Kidney (tissue), 14 donors: ENCODE data around the gene LMTK3. TPM values are rescaled to one million over a fixed set of nuclear protein-coding genes. Genes with fewer than 3 reads are reported as not detected.

ENCODE experiments used
- DNase-seq, 5 donors: peaks; one replicate each; pipeline ENCODE4 v3.0.0-alpha.2; 2013 to 2020
- FAIRE-seq: peaks from 2 replicates; lab custom pipeline; 2012; peaks lifted over from hg19 to GRCh38; lab: Jason Lieb, UNC
- H3K27ac ChIP-seq, 2 donors: one replicate each; pipeline ENCODE4 v1.7.0; 2013; ENCODE audit warnings: low read depth in 2 of 2, low read length in 2 of 2, inconsistent platforms in 1 of 2
- H3K27me3 ChIP-seq: one replicate; pipeline ENCODE4 v1.7.1; 2013; ENCODE audit warnings: low read length, inconsistent platforms; ENCODE audit not compliant: control insufficient read depth, insufficient read depth
- H3K36me3 ChIP-seq, 3 donors: one replicate each; pipeline versions ENCODE4 v1.7.0 to v1.7.1; 2013; ENCODE audit warnings: low read length in 3 of 3, control low read depth in 1 of 3, inconsistent platforms in 1 of 3; ENCODE audit not compliant: insufficient read depth in 3 of 3, control insufficient read depth in 2 of 3
- H3K4me1 ChIP-seq, 3 donors: one replicate each; pipeline versions ENCODE4 v1.7.0 to v1.7.1; 2013; ENCODE audit warnings: low read length in 3 of 3, inconsistent platforms in 1 of 3, low read depth in 1 of 3; ENCODE audit not compliant: control insufficient read depth in 2 of 3, insufficient read depth in 2 of 3
- H3K4me3 ChIP-seq, 3 donors: one replicate each; pipeline versions ENCODE4 v1.7.0 to v1.8.1; 2013; ENCODE audit warnings: low read length in 3 of 3, control low read depth in 1 of 3, inconsistent platforms in 1 of 3
- H3K9ac ChIP-seq, 3 donors: one replicate each; pipeline versions ENCODE4 v1.7.0 to v1.7.1; 2013; ENCODE audit warnings: low read length in 3 of 3, control low read depth in 1 of 3, inconsistent platforms in 1 of 3
- H3K9me3 ChIP-seq, 3 donors: one replicate each; pipeline versions ENCODE4 v1.7.0 to v1.7.1; 2013; ENCODE audit warnings: low read length in 3 of 3, control low read depth in 1 of 3, inconsistent platforms in 1 of 3; ENCODE audit not compliant: control insufficient read depth in 2 of 3, insufficient read depth in 1 of 3
- CTCF ChIP-seq: IDR thresholded peaks from 3 replicates; pipeline ENCODE4 v1.5.1; 2012; ENCODE audit warnings: mild to moderate bottlenecking, moderate library complexity, borderline replicate concordance; ENCODE audit not compliant: insufficient read depth; ENCODE audit errors: extremely low read depth
- intact Hi-C: fragments of 100-400 bp; cut with DNase I; formaldehyde crosslinking; loops from one replicate; pipeline ENCODE4 v1.11.1; 2022
- polyA plus RNA-seq: library from polyadenylated mRNA; stranded (reverse); fragments of 350-450 nt; fragmentation: Illumina TruSeq; extraction: RNeasy Lipid Tissue Mini Kit (QIAGEN cat#74804); gene quantifications from one replicate; pipeline ENCODE4 v1.2.3, GENCODE V29; 2014; ENCODE audit warnings: low read depth, low replicate concordance; ENCODE audit not compliant: insufficient read depth
- total RNA-seq: library from RNA; stranded (reverse); fragmentation: NEBNext Ultra II Directional; extraction: Animal tissue kit (Norgen Biotek cat#: 25700); gene quantifications from one replicate; pipeline ENCODE4 v1.2.1, GENCODE V29; 2021
- donor health status: control.
- donor health status: control.
- donor health status: control.
- donor health status: control.
- donor health status: control.
- donor health status: DM: yes; HTN: yes; CAD: no.
- donor health status: Normal renal cell carcinoma (clear cell type).

The LMTK3 gene
- total and polyA plus RNA-seq, 2 donors from 2014 or later: 4.2 to 8.4 TPM

- Histone ChIP-seq H3K36me3 (peaks cover 0 to 16% (median 10%) of the 10 kb centered on the region in 3 donors), H3K9me3 (no peaks in the 10 kb centered on the region), H3K9ac (no peak overlapping the region), H3K4me3 (no peak overlapping the region), H3K27ac (no peak overlapping the region), H3K4me1 (no peaks in the 10 kb centered on the region), H3K27me3 (no peaks in the 10 kb centered on the region)
- DNase-seq (no peak), FAIRE-seq (no peak)
- intact Hi-C loops: no loop called here
- no peak for TF ChIP-seq CTCF
Observed at GRCh38 chr19:48454150-48454730, 57.4 kb downstream of the LMTK3 start.

- Histone ChIP-seq H3K27ac (no peak overlapping the region), H3K27me3 (no peaks in the 10 kb centered on the region), H3K4me3 (no peak overlapping the region), H3K36me3 (peaks cover 2 to 23% (median 14%) of the 10 kb centered on the region in 3 donors), H3K4me1 (no peaks in the 10 kb centered on the region), H3K9me3 (no peaks in the 10 kb centered on the region), H3K9ac (no peak overlapping the region)
- FAIRE-seq: no peak
- no peak for DNase-seq
- TF ChIP-seq CTCF: no peak
- intact Hi-C loops: no loop called here
Observed at GRCh38 chr19:48452289-48453190, 59.1 kb downstream of the LMTK3 start.

- no peak for FAIRE-seq
- H3K36me3 ChIP-seq: peaks cover 2 to 25% (median 16%) of the 10 kb centered on the region in 3 donors
Observed at GRCh38 chr19:48451624-48452023, 60.0 kb downstream of the LMTK3 start.

More at GRCh38 chr19:48451624-48452023, 60.0 kb downstream of the LMTK3 start:
- DNase-seq: no peak
- no peak overlapping the region for H3K27ac ChIP-seq
- no peak for TF ChIP-seq CTCF
- H3K27me3 ChIP-seq: no peaks in the 10 kb centered on the region
- H3K9ac ChIP-seq: no peak overlapping the region
- H3K4me1 ChIP-seq: peaks cover 0 to under 1% (median 0%) of the 10 kb centered on the region in 3 donors
- no peaks in the 10 kb centered on the region for H3K9me3 ChIP-seq
- intact Hi-C loops: no loop called here
- H3K4me3 ChIP-seq: no peak overlapping the region
